ENCODE data around the gene LIF. TPM values are rescaled to one million over a fixed set of nuclear protein-coding genes. Genes with fewer than 3 reads are reported as not detected.

Gene LIF
- total RNA-seq, 1 experiment from 2014 or later: not detected

GRCh38 chr22:30233582-30233981, 13.0 kb downstream of the LIF start:
- no peaks in the 10 kb centered on the region for H3K79me2 ChIP-seq (ENCODE audit: low read length)
- no peak for DNase-seq
- no peak overlapping the region for H2AFZ ChIP-seq (ENCODE audit: low read length)
- no peaks in the 10 kb centered on the region for H3K36me3 ChIP-seq (ENCODE audit: insufficient read depth, low read length)
- no peak overlapping the region for H3K4me2 ChIP-seq (ENCODE audit: low read depth, low read length, poor library complexity, severe bottlenecking)
- no peaks in the 10 kb centered on the region for H3K27me3 ChIP-seq (ENCODE audit: low read length)
- no peaks in the 10 kb centered on the region for H3K4me1 ChIP-seq (ENCODE audit: low read length)
- H3K9me3 ChIP-seq (ENCODE audit: low read length): no peaks in the 10 kb centered on the region
- H3K9me2 ChIP-seq (replicated peaks; ENCODE audit: insufficient read depth, low read length): no peaks in the 10 kb centered on the region
- H3K9ac ChIP-seq (ENCODE audit: low read length): no peak overlapping the region
- H4K20me1 ChIP-seq (ENCODE audit: insufficient read depth, low read depth, low read length): no peaks in the 10 kb centered on the region
- H3K27ac ChIP-seq (ENCODE audit: low read length): no peak overlapping the region
- no peak overlapping the region for H3K4me3 ChIP-seq (ENCODE audit: low read length)

GRCh38 chr22:30232716-30233218, 13.8 kb downstream of the LIF start:
- no peaks in the 10 kb centered on the region for H3K9me2 ChIP-seq (replicated peaks; ENCODE audit: insufficient read depth, low read length)
- H3K79me2 ChIP-seq (ENCODE audit: low read length): no peaks in the 10 kb centered on the region
- H3K27me3 ChIP-seq (ENCODE audit: low read length): no peaks in the 10 kb centered on the region
- H3K4me2 ChIP-seq (ENCODE audit: low read depth, low read length, poor library complexity, severe bottlenecking): no peak overlapping the region
- H3K4me1 ChIP-seq (ENCODE audit: low read length): no peaks in the 10 kb centered on the region
- no peak overlapping the region for H3K9ac ChIP-seq (ENCODE audit: low read length)
- no peak overlapping the region for H2AFZ ChIP-seq (ENCODE audit: low read length)
- H3K36me3 ChIP-seq (ENCODE audit: insufficient read depth, low read length): no peaks in the 10 kb centered on the region
- no peak overlapping the region for H3K27ac ChIP-seq (ENCODE audit: low read length)
- DNase-seq: no peak
- no peaks in the 10 kb centered on the region for H3K9me3 ChIP-seq (ENCODE audit: low read length)
- no peak overlapping the region for H3K4me3 ChIP-seq (ENCODE audit: low read length)
- H4K20me1 ChIP-seq (ENCODE audit: insufficient read depth, low read depth, low read length): no peaks in the 10 kb centered on the region

- Histone ChIP-seq H4K20me1 (ENCODE audit: insufficient read depth, low read depth, low read length) (no peaks in the 10 kb centered on the region), H3K4me3 (ENCODE audit: low read length) (no peak overlapping the region), H3K27ac (ENCODE audit: low read length) (no peak overlapping the region), H3K79me2 (ENCODE audit: low read length) (no peaks in the 10 kb centered on the region), H2AFZ (ENCODE audit: low read length) (no peak overlapping the region), H3K4me2 (ENCODE audit: low read depth, low read length, poor library complexity, severe bottlenecking) (no peak overlapping the region), H3K27me3 (ENCODE audit: low read length) (no peaks in the 10 kb centered on the region), H3K9ac (ENCODE audit: low read length) (no peak overlapping the region), H3K9me3 (ENCODE audit: low read length) (no peaks in the 10 kb centered on the region), H3K36me3 (ENCODE audit: insufficient read depth, low read length) (no peaks in the 10 kb centered on the region), H3K9me2 (replicated peaks; ENCODE audit: insufficient read depth, low read length) (no peaks in the 10 kb centered on the region), H3K4me1 (ENCODE audit: low read length) (no peaks in the 10 kb centered on the region)
- DNase-seq: no peak
Observed at GRCh38 chr22:30230787-30231461, 15.6 kb downstream of the LIF start.

GRCh38 chr22:30230330-30230729, 16.2 kb downstream of the LIF start:
- H2AFZ ChIP-seq (ENCODE audit: low read length): no peak overlapping the region
- H3K36me3 ChIP-seq (ENCODE audit: insufficient read depth, low read length): no peaks in the 10 kb centered on the region
- no peaks in the 10 kb centered on the region for H3K9me2 ChIP-seq (replicated peaks; ENCODE audit: insufficient read depth, low read length)
- H3K27ac ChIP-seq (ENCODE audit: low read length): no peak overlapping the region
- no peaks in the 10 kb centered on the region for H4K20me1 ChIP-seq (ENCODE audit: insufficient read depth, low read depth, low read length)
- no peak for DNase-seq
- no peaks in the 10 kb centered on the region for H3K9me3 ChIP-seq (ENCODE audit: low read length)
- no peak overlapping the region for H3K4me2 ChIP-seq (ENCODE audit: low read depth, low read length, poor library complexity, severe bottlenecking)
- H3K27me3 ChIP-seq (ENCODE audit: low read length): no peaks in the 10 kb centered on the region
- H3K79me2 ChIP-seq (ENCODE audit: low read length): no peaks in the 10 kb centered on the region
- H3K4me1 ChIP-seq (ENCODE audit: low read length): no peaks in the 10 kb centered on the region
- no peak overlapping the region for H3K9ac ChIP-seq (ENCODE audit: low read length)
- H3K4me3 ChIP-seq (ENCODE audit: low read length): no peak overlapping the region

GRCh38 chr22:30228509-30229359, 17.8 kb downstream of the LIF start:
- no peak overlapping the region for H3K27ac ChIP-seq (ENCODE audit: low read length)
- no peaks in the 10 kb centered on the region for H3K36me3 ChIP-seq (ENCODE audit: insufficient read depth, low read length)
- no peak for DNase-seq
- H4K20me1 ChIP-seq (ENCODE audit: insufficient read depth, low read depth, low read length): no peaks in the 10 kb centered on the region
- no peak overlapping the region for H3K4me3 ChIP-seq (ENCODE audit: low read length)
- no peak overlapping the region for H2AFZ ChIP-seq (ENCODE audit: low read length)
- no peak overlapping the region for H3K4me2 ChIP-seq (ENCODE audit: low read depth, low read length, poor library complexity, severe bottlenecking)
- no peaks in the 10 kb centered on the region for H3K79me2 ChIP-seq (ENCODE audit: low read length)
- no peaks in the 10 kb centered on the region for H3K4me1 ChIP-seq (ENCODE audit: low read length)
- no peaks in the 10 kb centered on the region for H3K27me3 ChIP-seq (ENCODE audit: low read length)
- H3K9me3 ChIP-seq (ENCODE audit: low read length): no peaks in the 10 kb centered on the region
- no peak overlapping the region for H3K9ac ChIP-seq (ENCODE audit: low read length)
- no peaks in the 10 kb centered on the region for H3K9me2 ChIP-seq (replicated peaks; ENCODE audit: insufficient read depth, low read length)

- H3K27me3 ChIP-seq (ENCODE audit: low read length): no peaks in the 10 kb centered on the region
- no peaks in the 10 kb centered on the region for H3K4me1 ChIP-seq (ENCODE audit: low read length)
- no peaks in the 10 kb centered on the region for H3K9me3 ChIP-seq (ENCODE audit: low read length)
- no peaks in the 10 kb centered on the region for H4K20me1 ChIP-seq (ENCODE audit: insufficient read depth, low read depth, low read length)
- DNase-seq: no peak
- no peak overlapping the region for H3K9ac ChIP-seq (ENCODE audit: low read length)
- no peaks in the 10 kb centered on the region for H3K9me2 ChIP-seq (replicated peaks; ENCODE audit: insufficient read depth, low read length)
- no peak overlapping the region for H3K4me3 ChIP-seq (ENCODE audit: low read length)
- no peak overlapping the region for H3K4me2 ChIP-seq (ENCODE audit: low read depth, low read length, poor library complexity, severe bottlenecking)
- H3K27ac ChIP-seq (ENCODE audit: low read length): no peak overlapping the region
- no peaks in the 10 kb centered on the region for H3K36me3 ChIP-seq (ENCODE audit: insufficient read depth, low read length)
- H2AFZ ChIP-seq (ENCODE audit: low read length): no peak overlapping the region
- H3K79me2 ChIP-seq (ENCODE audit: low read length): no peaks in the 10 kb centered on the region
Observed at GRCh38 chr22:30227438-30228228, 18.9 kb downstream of the LIF start.

- H3K36me3 ChIP-seq (ENCODE audit: insufficient read depth, low read length): no peaks in the 10 kb centered on the region
- no peaks in the 10 kb centered on the region for H4K20me1 ChIP-seq (ENCODE audit: insufficient read depth, low read depth, low read length)
- H3K4me3 ChIP-seq (ENCODE audit: low read length): no peak overlapping the region
- H3K27ac ChIP-seq (ENCODE audit: low read length): no peak overlapping the region
- no peak overlapping the region for H3K4me2 ChIP-seq (ENCODE audit: low read depth, low read length, poor library complexity, severe bottlenecking)
- no peaks in the 10 kb centered on the region for H3K4me1 ChIP-seq (ENCODE audit: low read length)
- no peak for DNase-seq
- H3K79me2 ChIP-seq (ENCODE audit: low read length): no peaks in the 10 kb centered on the region
- no peak overlapping the region for H3K9ac ChIP-seq (ENCODE audit: low read length)
- H3K9me3 ChIP-seq (ENCODE audit: low read length): no peaks in the 10 kb centered on the region
- H3K27me3 ChIP-seq (ENCODE audit: low read length): no peaks in the 10 kb centered on the region
- no peaks in the 10 kb centered on the region for H3K9me2 ChIP-seq (replicated peaks; ENCODE audit: insufficient read depth, low read length)
- no peak overlapping the region for H2AFZ ChIP-seq (ENCODE audit: low read length)
Observed at GRCh38 chr22:30226192-30226832, 20.2 kb downstream of the LIF start.

All from Karpas-422 (cell line).